NOMO-1 (cell line): ENCODE data around the gene SPON1.
"Not testable (repeated sequence)": the region's sequence is repeated elsewhere in the genome, so short reads cannot be mapped to it uniquely, and the experiment has no call there.

Source experiments
- DNase-seq, 2 experiments: peaks; one replicate each; lab custom pipeline; 2025; ENCODE audit not compliant: unreplicated experiment in 2 of 2; lab: John Stamatoyannopoulos, UW

The SPON1 gene

GRCh38 chr11:14114269-14114668, 151.7 kb downstream of the SPON1 start:
- DNase-seq, result no peak

- no peak for DNase-seq
Observed at GRCh38 chr11:14114786-14115185, 152.3 kb downstream of the SPON1 start.

DNA sequence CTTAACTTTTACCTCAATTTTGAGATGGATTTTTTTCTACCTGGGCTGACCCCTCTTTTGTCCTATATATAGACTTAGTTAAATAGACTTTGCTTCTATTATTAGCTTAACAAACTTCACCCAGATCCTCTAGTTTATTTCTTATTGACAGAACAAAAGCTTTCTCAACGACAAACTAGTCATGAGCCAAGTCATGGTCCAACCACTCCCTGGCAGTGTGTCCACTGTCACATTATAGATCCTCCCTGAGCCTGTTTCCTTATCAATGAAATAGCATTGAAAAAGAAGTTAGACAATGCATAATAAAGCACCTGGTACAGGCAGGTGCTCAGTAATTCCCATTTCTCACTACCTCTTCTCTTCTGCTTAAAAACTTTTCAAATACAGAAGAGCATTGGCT, 155.1 kb downstream of the SPON1 start:
- DNase-seq, result no peak

DNA sequence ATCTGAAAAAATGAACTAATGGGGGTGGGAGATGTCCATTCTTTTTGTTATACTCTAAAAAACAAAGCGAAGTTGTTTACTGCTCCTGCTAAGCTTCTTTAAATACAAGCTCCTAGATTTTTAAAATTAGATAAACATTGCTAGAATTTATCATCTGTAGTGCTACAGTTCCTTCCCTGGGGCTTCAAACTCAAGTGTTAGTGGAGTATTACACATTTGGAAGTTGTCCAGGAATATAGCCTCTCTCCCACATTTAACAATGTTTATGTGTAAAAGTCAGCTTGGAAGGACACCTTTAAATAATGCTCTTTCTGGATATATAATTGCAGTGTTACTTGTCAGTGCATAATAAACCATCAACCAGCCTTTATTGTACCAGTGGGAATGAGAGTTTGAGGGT, 155.5 kb downstream of the SPON1 start:
- no peak for DNase-seq

DNA sequence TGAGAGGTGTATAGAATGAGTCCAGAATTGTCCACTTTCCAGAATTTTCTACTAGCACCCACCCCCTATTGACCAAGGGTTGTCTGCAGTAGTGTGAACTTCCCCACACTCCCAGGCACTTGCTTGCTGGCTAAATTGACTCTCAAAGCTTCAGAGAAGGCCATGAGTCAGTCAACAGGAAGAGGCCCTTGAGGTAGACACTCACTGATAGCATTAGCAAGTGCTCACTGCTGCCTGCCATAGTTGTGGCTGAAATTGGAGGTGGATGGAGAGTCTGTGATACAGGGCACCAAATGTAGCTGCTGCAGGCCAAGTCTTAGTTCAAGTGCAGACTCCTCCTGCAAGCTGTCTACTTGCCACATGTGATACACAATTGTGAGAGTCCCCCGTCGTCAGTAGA, 156.8 kb downstream of the SPON1 start:
- no peak for DNase-seq

- no peak for DNase-seq
Observed at GRCh38 chr11:14124350-14124749, 161.8 kb downstream of the SPON1 start.

DNA sequence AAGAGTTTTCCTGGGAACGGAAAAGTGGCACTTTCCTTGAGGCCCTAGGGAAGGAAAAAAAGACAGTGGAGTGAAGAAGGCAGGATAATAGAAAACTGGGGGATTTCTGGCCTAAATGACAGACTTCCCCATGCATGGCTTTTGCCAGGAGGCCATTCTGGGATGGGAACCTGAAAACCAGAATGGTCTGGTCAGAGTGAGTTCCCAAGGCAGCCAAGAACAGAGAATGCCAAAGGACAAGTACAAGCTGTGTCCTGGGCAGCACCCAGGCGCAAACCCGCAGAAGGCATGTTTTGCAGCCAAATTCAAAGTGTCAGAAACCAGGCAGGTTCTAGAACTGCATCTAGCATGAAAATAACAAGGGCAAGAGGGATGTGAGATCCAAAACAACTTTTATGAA, 162.4 kb downstream of the SPON1 start:
- DNase-seq, result no peak

DNA sequence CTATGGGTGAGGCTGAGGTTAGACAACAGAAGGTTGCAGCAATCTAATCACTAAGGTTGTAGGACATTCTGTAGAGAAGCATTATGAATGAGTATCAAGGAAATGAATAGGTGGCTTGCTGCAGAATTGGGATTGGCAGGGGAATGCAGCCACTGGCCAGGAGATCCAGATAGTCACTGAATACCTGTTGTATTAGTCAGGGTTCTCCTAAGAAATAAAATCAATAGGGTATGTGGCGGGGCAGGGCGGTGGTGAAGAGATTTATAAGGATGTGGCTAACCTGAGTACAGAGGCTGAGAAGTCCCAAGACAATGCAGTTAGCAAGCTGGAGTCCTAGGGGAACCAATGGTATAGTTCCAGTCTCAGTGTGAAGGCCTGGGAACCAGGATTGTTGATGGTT, 163.0 kb downstream of the SPON1 start:
- DNase-seq, result no peak

- DNase-seq, result no peak
Observed at GRCh38 chr11:14127679-14128078, 165.2 kb downstream of the SPON1 start.

DNA sequence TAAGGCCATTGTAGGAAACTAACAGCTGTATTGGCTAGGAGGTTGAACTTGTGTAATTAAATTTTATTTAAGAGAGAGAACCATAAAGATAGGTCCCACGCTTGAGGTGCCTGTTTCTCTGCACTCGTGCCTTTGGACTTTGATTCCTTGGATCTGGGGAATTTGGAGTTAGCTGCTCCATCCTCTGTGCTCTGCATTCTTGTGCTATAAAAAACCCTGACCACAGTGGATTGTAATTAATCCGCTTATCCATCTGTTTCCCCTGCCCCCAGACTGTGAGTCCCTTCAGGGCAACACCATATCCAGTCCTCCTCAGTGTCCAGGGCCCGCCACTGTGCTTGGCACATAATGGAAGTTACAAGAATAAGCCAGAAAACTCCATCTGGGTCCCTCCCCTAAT, 169.8 kb downstream of the SPON1 start:
- no peak for DNase-seq

DNA sequence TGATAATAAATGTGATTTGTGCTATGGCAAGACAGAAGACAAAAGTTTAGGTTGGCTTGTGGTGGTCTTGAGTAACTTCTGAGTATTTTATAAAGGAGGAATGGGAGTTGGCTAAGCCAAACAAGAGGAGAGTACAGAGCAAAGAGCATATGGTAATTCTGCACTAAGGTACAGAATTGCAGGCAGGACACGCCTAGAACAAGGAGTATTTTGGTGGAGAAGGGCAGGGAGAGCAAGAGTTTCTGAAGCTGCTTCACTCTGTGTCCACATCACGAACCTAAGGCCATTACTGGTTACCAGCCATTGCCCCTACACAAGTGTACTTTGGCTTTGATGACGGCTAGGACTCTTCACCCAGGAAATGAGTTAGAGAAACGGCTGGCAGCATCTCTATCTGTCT, 170.9 kb downstream of the SPON1 start:
- no peak for DNase-seq

DNA sequence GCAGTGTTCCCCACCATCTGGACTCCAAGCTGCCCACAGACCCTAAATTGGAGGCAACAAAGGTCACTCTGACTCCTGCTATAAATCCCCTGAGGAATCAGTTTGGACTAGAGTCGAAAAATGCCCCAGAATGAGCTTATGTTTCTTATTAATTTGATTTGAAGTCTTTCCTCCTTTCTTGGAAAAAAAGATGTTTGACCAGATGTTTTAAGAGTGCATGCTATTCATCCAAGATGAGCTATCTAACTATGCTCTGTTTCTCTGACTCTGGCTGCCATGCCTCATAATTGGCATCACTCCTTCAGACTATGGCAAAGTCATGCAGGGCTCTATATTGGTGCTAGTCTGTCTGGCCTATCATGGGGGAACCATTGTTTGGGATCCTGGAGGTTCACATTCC, 174.0 kb downstream of the SPON1 start:
- no peak for DNase-seq

GRCh38 chr11:14137284-14137683, 174.8 kb downstream of the SPON1 start:
- DNase-seq, result no peak

DNA sequence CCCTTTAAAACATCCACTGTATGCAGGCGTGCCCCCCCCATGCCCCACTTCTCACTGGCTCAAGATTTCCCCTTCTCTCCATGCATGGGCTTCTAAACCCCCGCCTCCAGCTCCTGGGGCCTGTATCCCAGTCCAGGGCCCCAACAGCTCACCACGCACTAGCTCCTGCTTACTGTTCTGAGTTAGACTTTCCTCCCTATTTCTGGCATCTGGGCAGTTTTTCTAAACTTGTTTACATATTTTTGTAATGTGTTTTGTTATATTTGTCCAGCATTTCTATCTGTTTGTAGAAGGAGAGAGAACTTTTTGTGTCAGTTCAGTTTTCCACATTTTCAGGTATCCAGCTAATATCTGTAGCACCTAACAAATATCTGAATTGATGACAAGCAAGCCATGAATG, 178.5 kb downstream of the SPON1 start:
- no peak for DNase-seq

DNA sequence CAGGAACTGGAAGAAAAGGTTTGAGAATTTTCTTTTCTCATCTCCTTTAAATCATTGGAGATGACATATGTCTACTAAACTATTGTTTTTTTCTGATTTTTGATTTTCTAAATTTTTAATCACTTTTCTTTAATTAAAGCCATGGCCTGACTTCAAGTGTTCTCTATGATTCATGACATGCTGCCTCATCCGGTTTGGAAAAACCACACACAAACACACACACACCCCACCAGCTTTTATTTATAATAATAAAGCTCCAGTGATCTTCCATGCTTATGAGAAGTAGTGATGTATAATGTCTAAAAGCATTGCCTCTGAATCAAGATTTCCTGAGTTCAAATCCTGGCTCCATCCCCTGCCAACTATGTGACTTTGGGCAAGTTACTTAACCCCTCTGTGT, 179.2 kb downstream of the SPON1 start:
- no peak for DNase-seq

GRCh38 chr11:14144934-14145333, 182.4 kb downstream of the SPON1 start:
- no peak for DNase-seq

DNA sequence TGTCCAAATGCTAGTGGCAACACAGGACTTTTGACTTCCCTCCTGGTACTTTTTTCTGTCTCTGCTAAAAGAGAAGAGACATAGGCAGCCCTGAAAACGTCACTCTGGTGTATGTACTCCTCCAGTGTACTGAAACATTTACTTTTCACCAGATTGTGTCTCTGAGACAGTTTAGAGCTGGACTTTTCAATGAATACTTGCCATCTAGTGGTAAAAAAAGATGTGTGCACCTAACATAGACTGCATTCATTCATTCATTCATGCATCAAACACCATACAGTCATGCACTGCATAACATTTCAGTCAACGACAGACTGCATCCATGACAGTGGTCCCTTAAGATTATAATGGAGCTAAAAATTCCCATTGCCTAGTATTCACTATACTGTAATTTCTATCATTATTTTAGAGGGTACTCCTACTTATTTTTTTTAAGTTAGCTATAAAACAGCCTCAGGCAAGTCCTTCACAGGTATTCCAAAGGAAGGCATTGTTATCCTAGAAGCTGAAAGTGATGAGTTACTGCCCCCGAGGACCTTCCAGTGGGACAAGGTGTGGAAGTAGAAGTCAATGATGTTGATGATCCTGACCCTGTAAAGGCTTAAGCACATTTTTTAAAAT, 186.2 kb downstream of the SPON1 start:
- peak in 1 of 2 experiments; percentile 21 for DNase-seq

DNA sequence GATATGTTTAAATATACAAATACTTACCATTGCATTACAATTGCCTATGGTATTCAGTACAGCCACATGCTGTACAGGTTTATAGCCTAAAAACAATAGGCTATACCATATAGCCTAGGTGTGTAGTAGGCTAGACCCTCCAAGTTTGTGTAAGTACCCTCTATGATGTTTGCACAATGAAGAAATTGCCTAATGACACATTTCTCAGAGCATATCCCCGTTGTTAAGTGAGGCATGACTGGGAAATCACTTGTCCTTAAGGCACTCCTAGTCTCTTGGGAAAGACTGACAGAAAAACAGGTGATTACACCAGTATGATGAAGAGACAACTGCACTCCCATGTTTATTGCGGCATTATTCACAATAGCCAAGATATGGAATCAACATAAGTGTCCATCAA, 187.2 kb downstream of the SPON1 start:
- no peak for DNase-seq

DNA sequence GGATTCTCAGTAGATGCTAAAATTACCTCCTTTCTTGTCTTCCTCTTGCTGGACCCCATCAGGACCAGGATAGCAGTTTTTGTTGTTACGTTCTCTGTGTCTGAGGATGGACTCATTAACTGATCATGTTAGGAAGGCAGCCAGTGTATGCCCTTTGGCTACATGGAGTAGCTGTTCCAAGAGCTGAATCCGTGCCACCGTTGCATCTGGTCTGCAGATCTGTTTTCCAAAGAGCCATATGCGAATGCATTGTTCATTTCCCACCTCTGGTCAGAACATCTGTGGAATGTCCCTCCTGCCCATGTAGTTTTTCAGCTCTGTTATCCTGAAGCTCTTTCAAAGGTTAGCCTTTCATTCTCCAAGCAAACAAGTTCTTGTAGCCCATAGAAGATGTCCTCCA, 188.4 kb downstream of the SPON1 start:
- DNase-seq, result no peak

- DNase-seq, result not testable (repeated sequence)
Observed at GRCh38 chr11:14154103-14154502, 191.6 kb downstream of the SPON1 start.

DNA sequence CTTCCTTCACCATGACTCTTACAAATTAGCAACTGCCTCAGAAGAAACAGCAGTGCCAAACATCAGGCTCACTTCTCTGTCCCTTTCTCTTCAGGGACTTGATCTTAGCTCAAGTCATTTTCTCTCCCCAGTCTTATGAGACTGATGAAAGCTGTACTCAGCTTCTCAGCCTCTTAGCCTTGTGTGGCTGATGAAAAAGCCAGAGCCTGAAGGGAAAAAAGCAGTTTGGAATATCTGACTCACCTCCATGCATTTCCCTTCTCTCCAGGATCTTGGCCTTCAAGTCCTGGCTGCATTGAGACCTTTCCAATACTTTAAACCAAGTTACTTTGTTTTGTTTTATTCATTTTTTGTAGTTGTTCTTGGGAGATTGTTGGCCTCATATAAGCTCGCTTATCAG, 195.9 kb downstream of the SPON1 start:
- DNase-seq, result no peak

GRCh38 chr11:14163576-14163975, 201.1 kb downstream of the SPON1 start:
- DNase-seq, result no peak

GRCh38 chr11:14173679-14174078, 211.2 kb downstream of the SPON1 start:
- DNase-seq, result not testable (repeated sequence)
